Measurements from ENCODE around the gene CXCR5.

GRCh38 chr11:118873804-118874203 is 9.9 kb upstream of the CXCR5 start:
- TF ChIP-seq CTCF (optimal IDR thresholded peaks at IDR 0.05 in 1 of 3, IDR thresholded peaks at IDR 0.05 in 1 of 3, conservative IDR thresholded peaks at IDR 0.05 in 1 of 3; ENCODE audit: extremely low read depth in 1 of 3, insufficient read depth in 2 of 3, low read length in 3 of 3) (no peak), EZH2 (IDR thresholded peaks at IDR 0.05; ENCODE audit: low read length) (no peak)

Measured in keratinocyte (primary cell).